ENCODE measurements around the gene UBTD2. TPM values are rescaled to one million over a fixed set of nuclear protein-coding genes. Genes with fewer than 3 reads are reported as not detected.

The UBTD2 gene
- total and polyA plus RNA-seq, 10 donors = 4.9 to 13.9 (median 8.4) TPM

GRCh38 chr5:172266071-172266675 lies 17.4 kb downstream of the UBTD2 start:
- TF ChIP-seq CTCF (IDR thresholded peaks at IDR 0.05 in 8 of 11, conservative IDR thresholded peaks at IDR 0.05 in 3 of 11) (no peak), POLR2AphosphoS5 (IDR thresholded peaks at IDR 0.05) (no peak), POLR2A (IDR thresholded peaks at IDR 0.05) (no peak)
- no peak for DNase-seq
- Histone ChIP-seq H3K27me3 (replicated peaks in 1 of 7) (no peaks in the 10 kb centered on the region), H3K9me3 (no peaks in the 10 kb centered on the region), H3K36me3 (peaks cover 0 to 7% (median 0%) of the 10 kb centered on the region in 6 donors), H3K4me1 (peaks cover 0 to 7% (median 2%) of the 10 kb centered on the region in 6 donors), H3K27ac (no peak overlapping the region), H3K4me3 (no peak overlapping the region)
- intact Hi-C loops (cut with DNase I; ENCODE audit: low total_unique reads) = no loop called here
- 79 to 84% (median 81%) methylated on average over 10 of the region's 10 CpGs for WGBS, 5 donors

GRCh38 chr5:172264815-172265395 lies 18.7 kb downstream of the UBTD2 start:
- Histone ChIP-seq H3K9me3 (no peaks in the 10 kb centered on the region), H3K36me3 (peaks cover 0 to 7% (median 0%) of the 10 kb centered on the region in 6 donors), H3K4me1 (peaks cover 0 to 7% (median 2%) of the 10 kb centered on the region in 6 donors), H3K27ac (no peak overlapping the region), H3K27me3 (replicated peaks in 1 of 7) (no peaks in the 10 kb centered on the region), H3K4me3 (no peak overlapping the region)
- intact Hi-C loops (cut with DNase I; ENCODE audit: low total_unique reads) = no loop called here
- no peak for DNase-seq
- TF ChIP-seq CTCF (IDR thresholded peaks at IDR 0.05 in 8 of 11, conservative IDR thresholded peaks at IDR 0.05 in 3 of 11) = no peak
- TF ChIP-seq POLR2A (IDR thresholded peaks at IDR 0.05) = no peak
- no peak for TF ChIP-seq POLR2AphosphoS5 (IDR thresholded peaks at IDR 0.05)
- 86 to 95% (median 92%) methylated on average over 4 of the region's 4 CpGs for WGBS, 5 donors

DNA sequence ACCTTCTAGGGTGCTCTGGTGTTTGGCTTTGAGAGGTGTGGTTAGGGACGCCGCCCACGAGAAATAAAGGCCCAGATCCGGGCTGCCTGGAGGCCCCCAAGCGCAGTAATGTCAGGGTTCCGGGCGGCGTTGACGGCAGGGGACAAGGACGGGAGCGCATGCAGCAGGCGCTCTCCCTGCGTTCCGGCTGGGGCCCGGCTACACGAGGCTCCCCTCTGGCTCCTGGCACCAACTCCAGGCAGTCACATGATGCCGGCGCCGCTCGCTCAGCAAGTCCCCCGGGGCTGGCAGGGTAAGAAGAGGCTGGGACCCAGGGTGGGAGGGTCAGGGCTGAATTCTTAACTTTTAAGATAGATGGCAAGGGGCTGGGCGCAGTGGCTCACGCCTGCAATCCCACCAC lies 28.1 kb downstream of the UBTD2 start:
- Histone ChIP-seq H3K9me3 (peaks cover 6 to 56% (median 41%) of the 10 kb centered on the region in 8 donors), H3K27me3 (replicated peaks in 1 of 7) (no peaks in the 10 kb centered on the region), H3K4me3 (no peak overlapping the region), H3K4me1 (no peaks in the 10 kb centered on the region), H3K36me3 (peaks cover 0 to 28% (median 7%) of the 10 kb centered on the region in 6 donors), H3K27ac (no peak overlapping the region)
- TF ChIP-seq POLR2A (IDR thresholded peaks at IDR 0.05) (no peak), CTCF (IDR thresholded peaks at IDR 0.05 in 8 of 11, conservative IDR thresholded peaks at IDR 0.05 in 3 of 11) (no peak), POLR2AphosphoS5 (IDR thresholded peaks at IDR 0.05) (no peak)
- intact Hi-C loops (cut with DNase I; ENCODE audit: low total_unique reads) = no loop called here
- no peak for DNase-seq
- WGBS, 5 donors = 95 to 98% (median 97%) methylated on average over 18 to 23 of the region's 23 CpGs

DNA sequence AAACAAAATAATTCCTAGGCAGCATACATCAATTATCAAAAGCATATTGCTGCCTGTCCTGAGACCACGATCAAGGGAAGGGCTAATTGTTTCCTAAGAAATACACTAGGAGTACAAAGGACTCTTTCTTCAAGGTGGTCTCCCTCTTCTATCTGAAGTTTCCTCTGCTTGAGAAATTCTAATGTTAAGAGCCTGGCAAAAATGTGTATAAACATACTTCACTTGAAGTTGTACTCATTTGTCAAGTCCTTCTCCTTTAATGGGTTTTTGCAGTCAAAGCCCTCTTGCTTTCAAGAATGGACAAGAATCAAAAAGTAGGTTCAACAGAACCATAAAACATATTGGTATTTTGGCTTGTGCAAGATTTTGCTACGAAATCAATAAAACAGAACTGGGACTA lies 31.1 kb downstream of the UBTD2 start:
- WGBS, 5 donors = 83 to 94% (median 86%) methylated on average over 2 of the region's 2 CpGs
- Histone ChIP-seq H3K9me3 (peaks cover 6 to 58% (median 46%) of the 10 kb centered on the region in 8 donors), H3K4me1 (no peaks in the 10 kb centered on the region), H3K27ac (no peak overlapping the region), H3K4me3 (no peak overlapping the region), H3K36me3 (peaks cover 0 to 29% (median 7%) of the 10 kb centered on the region in 6 donors), H3K27me3 (replicated peaks in 1 of 7) (no peaks in the 10 kb centered on the region)
- intact Hi-C loops (cut with DNase I; ENCODE audit: low total_unique reads) = no loop called here
- TF ChIP-seq CTCF (IDR thresholded peaks at IDR 0.05 in 8 of 11, conservative IDR thresholded peaks at IDR 0.05 in 3 of 11) (no peak), POLR2A (IDR thresholded peaks at IDR 0.05) (no peak), POLR2AphosphoS5 (IDR thresholded peaks at IDR 0.05) (no peak)
- no peak for DNase-seq
